GM12874 (cell line): ENCODE data around the gene AK5.

Experiments used
- TF ChIP-seq, protein P1 (sequence below): IDR thresholded peaks from 2 replicates; pipeline ENCODE4 v1.5.1; 2011; ENCODE audit warnings: low read depth, mild to moderate bottlenecking, control low read depth, low read length, moderate library complexity; ENCODE audit not compliant: insufficient read depth

Gene AK5

DNA sequence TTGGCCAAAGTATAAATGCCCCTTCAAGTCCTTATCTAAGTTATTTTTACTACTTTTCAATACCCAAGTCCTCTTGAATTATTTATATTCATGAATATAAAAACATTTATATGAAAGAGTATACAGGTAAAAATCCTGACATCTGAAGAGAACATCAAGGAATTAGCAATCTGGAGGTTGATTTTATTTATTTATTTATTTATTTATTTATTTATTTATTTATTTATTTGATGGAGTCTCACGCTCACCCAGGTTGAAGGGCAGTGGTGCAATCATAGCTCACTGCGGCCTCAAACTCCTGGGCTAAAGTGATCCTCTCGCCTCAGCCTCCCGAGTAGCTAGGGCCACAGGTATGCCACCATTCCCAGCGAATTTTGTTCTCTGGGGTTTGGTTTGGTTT, 307.4 kb downstream of the AK5 start:
- TF ChIP-seq, protein P1, sequence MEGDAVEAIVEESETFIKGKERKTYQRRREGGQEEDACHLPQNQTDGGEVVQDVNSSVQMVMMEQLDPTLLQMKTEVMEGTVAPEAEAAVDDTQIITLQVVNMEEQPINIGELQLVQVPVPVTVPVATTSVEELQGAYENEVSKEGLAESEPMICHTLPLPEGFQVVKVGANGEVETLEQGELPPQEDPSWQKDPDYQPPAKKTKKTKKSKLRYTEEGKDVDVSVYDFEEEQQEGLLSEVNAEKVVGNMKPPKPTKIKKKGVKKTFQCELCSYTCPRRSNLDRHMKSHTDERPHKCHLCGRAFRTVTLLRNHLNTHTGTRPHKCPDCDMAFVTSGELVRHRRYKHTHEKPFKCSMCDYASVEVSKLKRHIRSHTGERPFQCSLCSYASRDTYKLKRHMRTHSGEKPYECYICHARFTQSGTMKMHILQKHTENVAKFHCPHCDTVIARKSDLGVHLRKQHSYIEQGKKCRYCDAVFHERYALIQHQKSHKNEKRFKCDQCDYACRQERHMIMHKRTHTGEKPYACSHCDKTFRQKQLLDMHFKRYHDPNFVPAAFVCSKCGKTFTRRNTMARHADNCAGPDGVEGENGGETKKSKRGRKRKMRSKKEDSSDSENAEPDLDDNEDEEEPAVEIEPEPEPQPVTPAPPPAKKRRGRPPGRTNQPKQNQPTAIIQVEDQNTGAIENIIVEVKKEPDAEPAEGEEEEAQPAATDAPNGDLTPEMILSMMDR = no peak

DNA sequence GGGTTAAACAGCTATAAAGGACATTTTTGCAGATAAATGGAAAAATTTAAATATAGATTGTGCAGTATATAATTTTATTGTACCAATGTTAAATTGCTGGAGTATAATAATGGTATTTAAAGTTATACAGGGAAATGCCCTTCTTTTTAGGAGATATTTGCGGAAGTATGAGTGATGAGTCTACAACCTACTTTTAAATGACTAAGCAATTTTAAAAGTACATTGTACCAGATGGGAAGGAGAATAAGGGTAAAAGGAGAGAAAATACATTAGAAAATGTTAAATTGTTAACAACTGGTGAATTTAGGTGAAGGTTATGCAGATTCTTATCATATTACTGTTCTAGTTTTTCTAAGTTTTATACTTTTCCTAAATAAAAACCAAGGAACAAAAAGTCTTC, 308.8 kb downstream of the AK5 start:
- TF ChIP-seq, protein P1 = no peak

DNA sequence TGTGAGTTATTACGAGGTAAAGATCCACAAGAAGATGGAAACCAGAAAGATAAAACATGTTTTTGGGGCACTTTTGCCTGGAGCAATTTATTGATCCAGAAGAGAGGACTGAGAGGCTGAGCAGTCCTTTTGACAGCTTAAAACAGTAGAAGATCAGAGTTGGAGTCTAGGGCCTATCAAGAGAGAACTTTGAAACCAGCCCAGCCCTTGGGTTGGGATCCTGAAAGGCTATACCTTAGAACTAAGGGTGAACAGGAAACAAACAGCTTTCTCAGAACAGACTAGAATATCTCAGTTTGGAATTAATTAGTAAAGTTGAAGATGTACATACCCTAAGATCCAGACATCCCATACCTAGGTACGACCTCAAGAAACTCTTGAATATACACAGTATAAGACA, 311.1 kb downstream of the AK5 start:
- TF ChIP-seq, protein P1 = no peak

DNA sequence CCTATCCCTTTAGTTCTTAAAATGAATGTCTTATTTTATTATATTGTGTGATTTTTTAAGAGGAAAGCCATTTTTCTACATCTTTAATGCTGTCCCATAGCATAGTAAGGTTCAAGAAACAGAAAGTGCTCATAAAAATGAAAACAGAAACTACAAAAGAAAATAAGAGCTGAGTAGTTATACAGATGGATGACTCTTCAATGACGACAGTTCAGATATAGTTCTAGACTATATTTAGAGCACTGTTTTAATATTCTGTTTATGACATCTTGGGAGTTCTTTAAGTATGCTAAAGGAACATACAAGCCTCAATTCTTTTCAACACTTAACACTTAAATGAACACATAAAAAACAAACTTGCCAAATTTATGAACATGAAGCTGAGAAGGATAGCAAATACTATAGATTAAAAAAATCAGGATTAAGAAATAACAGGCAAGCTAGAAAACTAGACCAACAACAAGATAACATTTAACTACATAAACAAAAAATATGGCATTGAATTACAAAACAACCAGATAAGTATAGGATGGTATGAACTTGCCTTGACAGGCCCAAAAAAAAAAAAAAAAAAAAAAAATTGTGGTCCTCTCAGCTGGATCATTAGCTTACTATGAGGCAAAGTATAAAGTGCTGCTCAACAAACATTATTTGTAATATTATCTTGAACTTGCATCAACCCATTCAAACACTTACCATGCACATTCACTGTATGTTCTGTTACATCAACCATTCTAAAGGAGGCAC, 312.7 kb downstream of the AK5 start:
- TF ChIP-seq, protein P1 = no peak

DNA sequence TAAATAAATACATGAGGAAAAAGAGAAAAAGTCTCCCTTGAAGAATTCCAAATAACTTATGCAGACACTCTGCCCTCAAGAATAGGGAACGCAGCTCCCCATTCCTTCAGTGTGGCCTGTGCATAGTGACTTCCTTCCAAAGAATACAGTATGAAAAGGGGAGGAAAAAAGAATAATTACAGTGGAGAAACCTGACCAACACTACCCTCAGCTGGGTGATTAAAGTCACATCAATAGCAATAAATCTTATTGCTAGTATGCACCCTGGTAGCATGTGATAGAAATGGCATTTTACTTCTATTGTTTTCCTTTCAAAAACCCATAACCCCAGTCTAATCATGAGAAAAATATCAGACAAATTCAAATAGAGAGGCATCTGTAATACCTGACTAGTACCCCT, 315.5 kb downstream of the AK5 start:
- TF ChIP-seq, protein P1 = no peak

DNA sequence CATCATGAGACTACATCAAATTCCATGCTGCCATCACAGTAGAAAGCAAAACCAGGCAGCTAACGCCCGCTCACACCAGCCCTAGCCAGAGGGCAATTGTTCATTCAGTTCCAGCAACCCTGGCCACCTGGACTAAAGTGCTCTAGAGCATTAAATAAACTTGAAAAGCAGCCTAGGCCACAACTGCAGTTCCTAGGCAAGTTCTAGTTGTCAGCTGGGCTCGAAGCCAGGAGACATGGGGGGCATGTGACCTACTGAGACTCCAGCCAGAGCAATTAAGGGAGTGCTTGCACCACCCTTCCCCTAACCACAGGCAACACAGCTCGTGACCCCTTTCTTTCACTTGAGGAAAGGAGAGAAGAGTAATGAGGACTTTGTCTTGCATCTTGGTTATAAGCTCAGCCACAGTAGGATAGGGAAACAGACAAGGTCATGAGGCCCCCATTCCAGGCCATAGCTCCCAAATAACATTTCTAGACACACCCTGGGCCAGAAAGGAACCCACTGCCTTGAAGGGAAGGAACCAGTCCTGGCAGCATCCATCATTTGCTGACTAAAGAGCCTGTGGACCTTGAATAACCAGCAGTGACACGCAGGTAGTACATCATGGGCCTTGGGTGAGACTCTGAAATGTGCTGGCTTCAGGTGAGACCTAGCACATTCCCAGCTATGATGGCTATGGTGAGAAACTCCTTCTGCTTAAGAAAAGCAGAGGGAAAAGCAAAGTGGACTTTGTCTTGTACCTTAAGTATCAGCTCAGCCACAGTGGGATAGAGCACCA, 323.6 kb downstream of the AK5 start:
- TF ChIP-seq, protein P1 = no peak

DNA sequence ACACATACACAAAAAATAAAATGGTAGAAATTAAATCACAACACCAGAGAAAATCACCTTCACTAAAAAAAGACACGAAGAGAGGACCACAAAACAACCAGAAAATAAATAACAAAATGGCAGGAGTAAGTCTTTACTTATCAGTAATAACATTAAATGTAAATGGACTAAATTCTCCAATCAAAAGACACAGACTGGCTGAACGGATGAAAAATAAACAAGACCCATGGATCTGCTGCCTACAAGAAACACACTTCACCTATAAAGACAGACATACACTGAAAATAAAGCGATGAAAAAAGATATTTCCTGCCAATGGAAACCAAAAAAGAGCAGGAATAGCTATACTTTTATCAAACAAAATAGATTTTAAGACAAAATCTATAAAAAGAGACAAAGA, 327.1 kb downstream of the AK5 start:
- TF ChIP-seq, protein P1 = no peak
